Measurements from ENCODE around the gene MCF2L. TPM values are rescaled to one million over a fixed set of nuclear protein-coding genes. Genes with fewer than 3 reads are reported as not detected.
A peak's percentile ranks its signal among the peaks of the same experiment; 100 is the strongest.

The MCF2L gene
- total and polyA plus RNA-seq, 4 donors, result 21.0 to 78.7 (median 35.9) TPM

DNA sequence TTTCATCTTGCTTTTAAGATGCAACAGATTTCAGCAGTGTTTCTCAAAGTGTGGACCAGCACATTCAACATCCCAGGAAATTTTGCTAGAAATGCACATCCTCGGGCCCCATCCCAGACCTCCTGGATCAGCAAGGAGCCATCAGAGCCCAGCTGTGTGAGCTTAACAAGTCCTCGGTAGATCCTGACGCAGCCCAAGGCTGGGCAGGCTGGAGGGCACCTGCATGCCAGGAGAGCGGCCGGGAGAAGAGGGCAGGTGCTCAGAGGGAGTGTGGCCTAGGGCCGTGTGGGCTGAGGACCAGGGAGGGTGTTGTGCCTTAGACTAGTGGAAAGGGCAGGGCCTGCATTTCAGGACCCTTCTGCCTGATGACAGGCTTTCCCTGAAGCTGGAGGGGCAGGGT, 2.2 kb upstream of the MCF2L start:
- ATAC-seq (ENCODE audit: insufficient read depth, low FRiP score) (no peak), DNase-seq (no peak)
- H3K27me3 ChIP-seq (ENCODE audit: control insufficient read depth in 3 of 3, insufficient read depth in 3 of 3, low read length in 2 of 3), result peaks cover 0 to 9% (median 4%) of the 10 kb centered on the region in 3 donors
- WGBS, 2 donors, result 93 to 94% methylated on average over 6 of the region's 6 CpGs
- H3K4me1 ChIP-seq (ENCODE audit: control insufficient read depth in 5 of 5, insufficient read depth in 5 of 5, low read length in 5 of 5), result peaks cover 0 to 16% (median 0%) of the 10 kb centered on the region in 5 donors
- no peak overlapping the region for H3K9ac ChIP-seq (ENCODE audit: insufficient read depth in 1 of 2, low read length in 2 of 2)
- no peak for TF ChIP-seq CTCF (IDR thresholded peaks at IDR 0.05; ENCODE audit: control extremely low read depth, extremely low read depth)
- H3K9me3 ChIP-seq (ENCODE audit: control insufficient read depth in 4 of 4, insufficient read depth in 3 of 4, low read length in 3 of 4), result peaks cover 0 to 4% (median 0%) of the 10 kb centered on the region in 4 donors
- H3K4me3 ChIP-seq, result no peak overlapping the region
- no peaks in the 10 kb centered on the region for H3K36me3 ChIP-seq (ENCODE audit: control insufficient read depth in 4 of 4, insufficient read depth in 4 of 4, low read length in 4 of 4)
- H3K27ac ChIP-seq (ENCODE audit: low read depth in 1 of 2, low read length in 1 of 2), result peak overlapping the region in 1 of 2 donors; percentile 35

DNA sequence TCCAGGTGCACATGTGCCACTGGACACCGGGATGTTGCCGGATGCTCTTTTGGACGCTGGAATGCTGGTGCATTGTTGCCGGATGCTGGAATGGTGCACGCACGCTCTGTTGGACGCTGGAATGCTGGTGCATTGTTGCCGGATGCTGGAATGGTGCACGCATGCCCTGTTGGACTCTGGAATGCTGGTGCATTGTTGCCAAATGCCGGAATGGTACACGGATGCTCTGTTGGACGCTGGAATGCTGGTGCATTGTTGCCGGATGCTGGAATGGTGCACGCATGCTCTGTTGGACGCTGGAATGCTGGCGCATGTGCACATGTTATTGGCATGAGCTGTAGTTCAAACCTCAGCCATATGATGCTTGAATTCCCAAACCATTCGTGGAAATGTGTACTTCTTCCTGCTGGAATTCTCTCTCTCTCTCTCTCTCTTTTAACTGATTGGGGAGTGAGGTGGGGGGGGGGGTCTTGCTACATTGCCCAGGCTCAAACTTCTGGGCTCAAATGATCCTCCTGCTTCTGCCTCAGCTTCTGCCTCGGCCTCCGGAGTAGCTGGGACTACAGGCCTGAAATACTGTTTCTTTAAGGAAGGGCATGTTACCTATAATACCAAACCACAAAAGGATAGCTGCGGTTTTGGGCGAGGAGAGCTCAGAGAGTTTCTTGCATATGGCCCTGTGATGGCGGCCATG, 1.2 kb upstream of the MCF2L start:
- H3K4me1 ChIP-seq (ENCODE audit: control insufficient read depth in 5 of 5, insufficient read depth in 5 of 5, low read length in 5 of 5), result peaks cover 0 to 12% (median 0%) of the 10 kb centered on the region in 5 donors
- no peak for TF ChIP-seq CTCF (IDR thresholded peaks at IDR 0.05; ENCODE audit: control extremely low read depth, extremely low read depth)
- H3K27ac ChIP-seq (ENCODE audit: low read depth in 1 of 2, low read length in 1 of 2), result peak overlapping the region in 1 of 2 donors; percentile 82
- no peak overlapping the region for H3K9ac ChIP-seq (ENCODE audit: insufficient read depth in 1 of 2, low read length in 2 of 2)
- 80 to 83% methylated on average over 22 of the region's 22 CpGs for WGBS, 2 donors
- ATAC-seq (ENCODE audit: insufficient read depth, low FRiP score) (no peak), DNase-seq (no peak)
- H3K9me3 ChIP-seq (ENCODE audit: control insufficient read depth in 4 of 4, insufficient read depth in 3 of 4, low read length in 3 of 4), result peaks cover 0 to 2% (median 0%) of the 10 kb centered on the region in 4 donors
- H3K27me3 ChIP-seq (ENCODE audit: control insufficient read depth in 3 of 3, insufficient read depth in 3 of 3, low read length in 2 of 3), result peaks cover 0 to 9% (median 4%) of the 10 kb centered on the region in 3 donors
- H3K36me3 ChIP-seq (ENCODE audit: control insufficient read depth in 4 of 4, insufficient read depth in 4 of 4, low read length in 4 of 4), result no peaks in the 10 kb centered on the region
- H3K4me3 ChIP-seq, result peak overlapping the region; percentile 35

- DNase-seq (peak; percentile 31 to 54 (median 52)), ATAC-seq (ENCODE audit: insufficient read depth, low FRiP score) (peak; percentile 61)
- WGBS, 2 donors, result 3 to 5% methylated on average over 43 to 52 of the region's 52 CpGs
- Histone ChIP-seq H3K36me3 (ENCODE audit: control insufficient read depth in 4 of 4, insufficient read depth in 4 of 4, low read length in 4 of 4) (no peaks in the 10 kb centered on the region), H3K9me3 (ENCODE audit: control insufficient read depth in 4 of 4, insufficient read depth in 3 of 4, low read length in 3 of 4) (peaks cover 0 to 2% (median 0%) of the 10 kb centered on the region in 4 donors), H3K4me3 (peak overlapping the region; percentile 35), H3K9ac (ENCODE audit: insufficient read depth in 1 of 2, low read length in 2 of 2) (no peak overlapping the region), H3K27me3 (ENCODE audit: control insufficient read depth in 3 of 3, insufficient read depth in 3 of 3, low read length in 2 of 3) (peaks cover 0 to 9% (median 4%) of the 10 kb centered on the region in 3 donors), H3K4me1 (ENCODE audit: control insufficient read depth in 5 of 5, insufficient read depth in 5 of 5, low read length in 5 of 5) (peaks cover 0 to 13% (median 0%) of the 10 kb centered on the region in 5 donors), H3K27ac (ENCODE audit: low read depth in 1 of 2, low read length in 1 of 2) (peak overlapping the region; percentile 66 to 82)
- TF ChIP-seq CTCF (IDR thresholded peaks at IDR 0.05; ENCODE audit: control extremely low read depth, extremely low read depth), result no peak
Measured at GRCh38 chr13:112968380-112968909, 569 bp upstream of the MCF2L start.

Measured in lung (tissue), 12 donors.